Hippocampal formation (tissue), 2 donors: ENCODE measurements around the gene IRX1.

Experiments
- DNase-seq, 2 donors: peaks; one replicate each; lab custom pipeline; 2025; lab: John Stamatoyannopoulos, UW

IRX1 gene

DNA sequence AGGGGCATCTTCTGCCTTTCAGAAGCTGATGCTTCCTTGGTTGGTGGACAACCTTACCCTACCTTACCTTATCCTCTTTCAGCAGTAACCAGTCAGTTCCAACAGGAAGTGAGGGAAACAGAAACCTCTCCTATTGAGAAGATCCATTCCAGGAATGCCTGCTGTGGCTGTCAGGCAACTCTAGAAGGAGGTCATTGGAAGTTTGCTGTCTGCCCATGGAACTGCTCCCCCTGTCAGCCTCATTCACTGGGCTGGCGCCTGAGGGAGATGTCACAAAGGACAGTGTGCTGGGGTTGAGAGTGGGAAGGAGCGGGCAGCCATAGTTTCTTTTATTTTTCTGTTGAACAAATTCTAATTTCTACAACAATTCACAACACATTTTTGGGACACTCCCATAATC lies 54.7 kb downstream of the IRX1 start:
- no peak for DNase-seq

DNA sequence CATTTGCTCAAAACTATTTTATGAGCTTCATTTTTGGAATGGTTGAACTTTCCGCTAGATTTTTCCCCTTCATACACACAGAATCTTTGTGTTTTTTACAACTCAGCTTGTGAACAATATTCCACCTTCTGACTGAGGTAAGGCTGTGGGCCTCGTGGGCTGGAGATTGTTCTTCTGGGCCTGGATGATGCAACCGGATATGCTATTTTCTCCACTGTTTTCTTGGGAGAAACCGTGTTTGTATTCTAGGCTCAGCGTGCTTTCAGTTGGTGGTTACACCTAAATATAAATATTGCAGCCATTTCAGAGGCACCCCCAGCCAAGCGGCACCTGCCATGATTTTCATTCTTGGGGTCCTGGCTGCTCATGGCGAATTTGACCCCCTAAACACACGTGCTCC lies 55.2 kb downstream of the IRX1 start:
- no peak for DNase-seq
